Lung (tissue), 12 donors: Measurements from ENCODE around the gene FBXL17. TPM values are rescaled to one million over a fixed set of nuclear protein-coding genes. Genes with fewer than 3 reads are reported as not detected.

Source experiments
- ATAC-seq: fragments of 200-7000 bp; cut with Tn5 transposase; one replicate; pipeline ENCODE4 v1.9.1; 2020; ENCODE audit warnings: moderate number of reproducible peaks; ENCODE audit not compliant: insufficient read depth, low FRiP score
- DNase-seq, 3 donors: peaks; one replicate each; pipeline ENCODE4 v3.0.0-alpha.2; 2013 to 2017
- H3K27ac ChIP-seq, 2 donors: one replicate each; pipeline ENCODE4 v1.5.1; 2013; ENCODE audit warnings: mild to moderate bottlenecking in 2 of 2, moderate library complexity in 2 of 2, control low read depth in 1 of 2, inconsistent platforms in 1 of 2, low read depth in 1 of 2, low read length in 1 of 2
- H3K27me3 ChIP-seq, 3 donors: one replicate each; pipeline ENCODE4 v1.5.1; 2013; ENCODE audit warnings: low read length in 2 of 3; ENCODE audit not compliant: control insufficient read depth in 3 of 3, insufficient read depth in 3 of 3
- H3K36me3 ChIP-seq, 4 donors: one replicate each; pipeline ENCODE4 v1.5.1; 2013; ENCODE audit warnings: low read length in 4 of 4, mild to moderate bottlenecking in 1 of 4, moderate library complexity in 1 of 4; ENCODE audit not compliant: control insufficient read depth in 4 of 4, insufficient read depth in 4 of 4
- H3K4me1 ChIP-seq, 5 donors: one replicate each; pipeline ENCODE4 v1.5.1; 2013; ENCODE audit warnings: low read length in 5 of 5, mild to moderate bottlenecking in 2 of 5, moderate library complexity in 1 of 5; ENCODE audit not compliant: control insufficient read depth in 5 of 5, insufficient read depth in 5 of 5
- H3K4me3 ChIP-seq: one replicate; pipeline ENCODE4 v1.5.1; 2013; ENCODE audit warnings: mild to moderate bottlenecking, control low read depth, moderate library complexity
- H3K9ac ChIP-seq, 2 donors: one replicate each; pipeline ENCODE4 v1.5.1; 2013; ENCODE audit warnings: low read length in 2 of 2, control low read depth in 1 of 2; ENCODE audit not compliant: insufficient read depth in 1 of 2
- H3K9me3 ChIP-seq, 4 donors: one replicate each; pipeline ENCODE4 v1.5.1; 2013; ENCODE audit warnings: low read length in 3 of 4, mild to moderate bottlenecking in 1 of 4, moderate library complexity in 1 of 4; ENCODE audit not compliant: control insufficient read depth in 4 of 4, insufficient read depth in 3 of 4
- WGBS, 2 donors: extraction: QIAGEN DNeasy Blood & Tissue Kit; methylation state at CpG; one replicate each; pipeline ENCODE4 v1.1.7; 2013; 5-methylcytosine and 5-hydroxymethylcytosine counted together
- polyA plus RNA-seq, 2 donors: library from polyadenylated mRNA; stranded (reverse); fragments of 200-250 nt; gene quantifications; one replicate each; pipeline ENCODE4 v1.2.1, GENCODE V29; 2013
- total RNA-seq, 2 donors: library from RNA; depleted of rRNA in 1 of 2; stranded (reverse); fragments of >200 nt in 1 of 2; gene quantifications; one replicate each; pipeline ENCODE4 v1.2.1, GENCODE V29; 2014 to 2021
- TF ChIP-seq, protein P1 (sequence below): IDR thresholded peaks from 2 replicates; pipeline ENCODE4 v1.5.1; 2012; ENCODE audit warnings: mild to moderate bottlenecking; ENCODE audit errors: control extremely low read depth, extremely low read depth
- donor health status: control.
- donor health status: control.
- donor health status: Bipolar disorder and iron deficiency.
- donor health status: healthy.
- donor health status: DM: yes; HTN: yes; CAD: no.

The FBXL17 gene
- total and polyA plus RNA-seq, 4 donors, result 4.0 to 23.9 (median 13.6) TPM

DNA sequence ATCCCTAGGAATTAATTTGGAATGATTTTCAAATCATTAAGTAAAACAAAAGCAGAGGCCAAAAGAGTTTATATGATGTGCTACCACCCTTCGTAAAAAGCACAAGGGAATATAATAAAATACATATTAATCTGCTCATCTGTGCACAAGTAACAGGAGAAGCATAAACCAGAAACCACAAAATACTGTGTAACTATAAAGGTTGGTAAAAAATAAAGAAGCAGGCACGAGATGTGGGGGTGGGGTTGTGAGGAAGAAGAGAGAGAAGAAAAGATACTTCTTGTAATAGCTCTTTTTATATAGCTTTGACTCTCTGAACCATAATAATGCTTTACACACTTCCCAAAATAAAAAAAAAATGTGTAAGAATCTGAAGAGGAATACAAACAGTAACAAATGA, 496.3 kb downstream of the FBXL17 start:
- no peaks in the 10 kb centered on the region for H3K27me3 ChIP-seq
- no peak for DNase-seq
- H3K9ac ChIP-seq, result no peak overlapping the region
- H3K9me3 ChIP-seq, result no peaks in the 10 kb centered on the region
- 68 to 84% methylated on average over 2 of the region's 2 CpGs for WGBS, 2 donors
- no peak for ATAC-seq
- no peak overlapping the region for H3K4me3 ChIP-seq
- H3K27ac ChIP-seq, result no peak overlapping the region
- TF ChIP-seq, protein P1, sequence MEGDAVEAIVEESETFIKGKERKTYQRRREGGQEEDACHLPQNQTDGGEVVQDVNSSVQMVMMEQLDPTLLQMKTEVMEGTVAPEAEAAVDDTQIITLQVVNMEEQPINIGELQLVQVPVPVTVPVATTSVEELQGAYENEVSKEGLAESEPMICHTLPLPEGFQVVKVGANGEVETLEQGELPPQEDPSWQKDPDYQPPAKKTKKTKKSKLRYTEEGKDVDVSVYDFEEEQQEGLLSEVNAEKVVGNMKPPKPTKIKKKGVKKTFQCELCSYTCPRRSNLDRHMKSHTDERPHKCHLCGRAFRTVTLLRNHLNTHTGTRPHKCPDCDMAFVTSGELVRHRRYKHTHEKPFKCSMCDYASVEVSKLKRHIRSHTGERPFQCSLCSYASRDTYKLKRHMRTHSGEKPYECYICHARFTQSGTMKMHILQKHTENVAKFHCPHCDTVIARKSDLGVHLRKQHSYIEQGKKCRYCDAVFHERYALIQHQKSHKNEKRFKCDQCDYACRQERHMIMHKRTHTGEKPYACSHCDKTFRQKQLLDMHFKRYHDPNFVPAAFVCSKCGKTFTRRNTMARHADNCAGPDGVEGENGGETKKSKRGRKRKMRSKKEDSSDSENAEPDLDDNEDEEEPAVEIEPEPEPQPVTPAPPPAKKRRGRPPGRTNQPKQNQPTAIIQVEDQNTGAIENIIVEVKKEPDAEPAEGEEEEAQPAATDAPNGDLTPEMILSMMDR, result no peak
- peaks cover 0 to 3% (median 0%) of the 10 kb centered on the region in 4 donors for H3K36me3 ChIP-seq
- H3K4me1 ChIP-seq, result peaks cover 0 to 6% (median 3%) of the 10 kb centered on the region in 5 donors

DNA sequence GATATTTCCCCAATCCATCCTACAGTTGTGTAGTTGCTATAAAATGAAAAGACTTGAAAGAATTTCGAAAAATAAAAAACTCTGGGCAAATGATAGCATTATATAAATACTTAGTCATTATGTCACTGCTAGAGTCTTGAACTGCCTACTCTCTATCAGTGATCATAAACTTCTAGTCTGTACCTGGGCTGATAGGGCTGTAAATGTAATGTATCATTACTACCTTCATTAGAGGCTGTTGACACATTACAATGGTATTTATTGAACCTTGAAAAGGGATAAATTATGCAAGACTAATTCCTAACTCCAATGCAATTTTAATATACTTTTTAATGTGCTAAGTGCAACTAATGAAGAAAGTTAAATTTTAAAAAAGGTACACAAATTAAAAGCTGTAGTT, 497.0 kb downstream of the FBXL17 start:
- Histone ChIP-seq H3K4me1 (peaks cover 0 to 6% (median 3%) of the 10 kb centered on the region in 5 donors), H3K4me3 (no peak overlapping the region), H3K27me3 (no peaks in the 10 kb centered on the region), H3K9ac (no peak overlapping the region), H3K36me3 (peaks cover 0 to 3% (median 0%) of the 10 kb centered on the region in 4 donors), H3K9me3 (no peaks in the 10 kb centered on the region), H3K27ac (no peak overlapping the region)
- ATAC-seq (no peak), DNase-seq (no peak)
- TF ChIP-seq, protein P1, result no peak
- 92 to 100% methylated on average over 1 of the region's 1 CpG for WGBS, 2 donors

DNA sequence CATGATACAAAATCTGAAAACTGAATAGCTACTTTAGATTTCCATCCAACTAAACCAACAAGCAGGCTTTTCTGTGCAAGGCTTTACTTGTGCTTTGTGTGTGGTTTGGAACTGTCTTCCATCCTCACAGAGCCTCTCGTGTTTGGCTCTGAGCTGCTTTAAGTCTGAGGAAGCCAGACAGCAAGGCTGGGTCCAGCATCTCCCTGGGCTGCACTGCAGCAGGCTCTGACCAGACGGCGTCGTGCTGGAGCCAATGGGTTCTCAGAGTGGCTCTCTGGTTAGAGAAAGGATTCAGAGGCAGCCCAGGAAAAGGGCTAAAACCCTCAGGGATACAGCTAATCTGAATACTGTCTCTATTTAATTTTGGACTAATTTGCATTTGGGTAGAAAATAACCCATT, 503.2 kb downstream of the FBXL17 start:
- Histone ChIP-seq H3K9me3 (no peaks in the 10 kb centered on the region), H3K9ac (no peak overlapping the region), H3K4me3 (no peak overlapping the region), H3K36me3 (peaks cover 0 to 3% (median under 1%) of the 10 kb centered on the region in 4 donors), H3K4me1 (peaks cover 0 to 9% (median 3%) of the 10 kb centered on the region in 5 donors), H3K27ac (no peak overlapping the region), H3K27me3 (no peaks in the 10 kb centered on the region)
- 85 to 86% methylated on average over 4 of the region's 4 CpGs for WGBS, 2 donors
- DNase-seq, result peak in 1 of 3 donors; percentile 22
- TF ChIP-seq, protein P1, result no peak
- ATAC-seq, result no peak

DNA sequence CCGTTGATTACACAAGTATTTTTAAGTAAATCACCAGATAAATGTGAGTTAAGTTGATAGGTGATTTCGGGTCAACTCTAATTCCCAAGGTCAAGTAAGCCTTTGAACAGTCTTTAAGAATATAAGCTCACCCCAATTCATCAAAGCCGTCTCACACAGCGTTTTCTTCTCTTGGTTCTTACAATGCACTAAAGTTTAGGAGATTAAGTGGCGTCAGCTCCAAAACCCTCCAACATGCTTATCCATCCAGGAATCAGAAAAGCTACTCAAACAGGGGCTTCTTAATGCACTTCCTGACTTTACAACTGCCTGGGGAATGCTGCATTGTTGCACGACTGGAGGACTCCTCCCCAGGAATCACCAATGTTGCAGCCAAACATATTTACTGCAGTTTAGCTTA, 505.0 kb downstream of the FBXL17 start:
- ATAC-seq (no peak), DNase-seq (peak in 1 of 3 donors; percentile 13)
- H3K36me3 ChIP-seq, result peaks cover 0 to 3% (median under 1%) of the 10 kb centered on the region in 4 donors
- H3K9ac ChIP-seq, result no peak overlapping the region
- 88 to 92% methylated on average over 6 of the region's 6 CpGs for WGBS, 2 donors
- no peak overlapping the region for H3K27ac ChIP-seq
- no peaks in the 10 kb centered on the region for H3K9me3 ChIP-seq
- H3K4me1 ChIP-seq, result peaks cover 0 to 9% (median 3%) of the 10 kb centered on the region in 5 donors
- TF ChIP-seq, protein P1, result no peak
- H3K4me3 ChIP-seq, result no peak overlapping the region
- no peaks in the 10 kb centered on the region for H3K27me3 ChIP-seq
